Measurements from ENCODE around the gene DNM3.

DNM3 gene

DNA sequence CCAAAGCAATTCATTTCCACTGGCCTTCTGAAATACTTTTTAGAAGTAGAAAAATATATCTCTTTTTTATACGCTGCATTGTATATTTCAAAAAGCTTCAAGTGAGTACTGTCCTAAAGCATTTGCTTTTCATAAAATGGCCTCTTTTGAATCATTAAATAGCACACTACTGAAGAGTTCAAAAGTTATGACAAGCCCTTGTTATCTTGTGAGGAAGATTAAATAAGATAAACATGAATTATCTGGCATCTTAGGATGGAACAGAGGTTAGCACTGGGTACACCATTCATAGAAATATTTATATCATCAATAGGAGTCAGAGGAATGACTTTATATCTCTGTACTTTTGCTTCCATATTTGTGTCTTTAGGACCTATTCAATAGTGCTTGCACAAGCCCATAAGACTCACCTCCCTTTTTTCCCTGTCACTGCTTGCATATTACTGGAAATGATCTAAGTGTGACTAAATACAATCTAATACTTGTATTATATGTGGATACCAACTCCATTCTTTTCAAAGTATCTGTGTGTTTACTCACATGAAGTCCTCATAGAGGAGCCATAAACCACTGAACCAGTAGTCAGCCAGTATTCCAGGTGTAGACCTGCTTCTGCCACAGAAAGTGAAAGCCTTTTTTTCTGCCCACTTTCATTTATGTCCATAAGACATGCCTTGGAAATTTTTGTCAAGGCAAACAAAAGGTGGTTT lies 305.0 kb downstream of the DNM3 start:
- no peak for DNase-seq

GRCh38 chr1:172147541-172147940 lies 306.2 kb downstream of the DNM3 start:
- no peak for DNase-seq

DNA sequence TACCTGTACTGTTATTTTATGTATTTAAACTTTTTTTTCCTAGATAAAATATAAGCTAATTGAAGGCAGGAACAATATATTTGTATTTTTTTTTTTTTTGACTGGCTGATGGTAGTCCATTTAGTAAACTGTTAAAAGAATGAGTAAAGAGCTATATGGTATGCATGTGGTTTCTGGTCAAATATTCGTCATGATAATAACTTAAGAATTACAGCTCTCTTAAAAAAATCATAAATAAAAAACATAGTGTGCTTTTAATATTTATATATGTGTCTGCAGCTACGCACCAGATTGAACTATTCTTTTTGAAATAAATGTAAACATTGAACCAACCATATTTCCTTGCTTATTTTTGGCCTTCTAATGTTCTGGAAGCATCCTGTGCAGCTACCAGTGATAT lies 306.9 kb downstream of the DNM3 start:
- no peak for DNase-seq

- no peak for DNase-seq
Measured at GRCh38 chr1:172148707-172149106, 307.4 kb downstream of the DNM3 start.

GRCh38 chr1:172149346-172149745 lies 308.0 kb downstream of the DNM3 start:
- DNase-seq: no peak

DNA sequence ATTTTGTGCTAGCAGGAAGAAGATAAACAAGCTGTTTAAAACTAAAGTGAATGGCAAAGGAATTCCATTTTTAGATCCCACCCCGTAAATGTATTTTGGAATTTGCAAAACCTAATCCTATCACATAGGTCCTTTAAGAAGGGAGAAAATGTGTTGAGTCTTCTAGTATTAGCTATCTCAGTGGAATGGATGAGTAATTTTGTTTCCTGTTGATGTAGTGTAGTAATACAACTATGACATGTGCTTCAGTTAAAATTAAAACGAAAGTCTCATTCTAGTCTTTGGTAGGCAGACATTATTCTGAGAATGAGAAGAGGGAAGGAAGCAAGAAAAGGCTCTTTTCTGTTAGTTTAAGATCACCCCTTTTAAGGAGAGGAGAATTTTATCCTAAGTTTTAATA lies 313.3 kb downstream of the DNM3 start:
- DNase-seq: no peak

DNA sequence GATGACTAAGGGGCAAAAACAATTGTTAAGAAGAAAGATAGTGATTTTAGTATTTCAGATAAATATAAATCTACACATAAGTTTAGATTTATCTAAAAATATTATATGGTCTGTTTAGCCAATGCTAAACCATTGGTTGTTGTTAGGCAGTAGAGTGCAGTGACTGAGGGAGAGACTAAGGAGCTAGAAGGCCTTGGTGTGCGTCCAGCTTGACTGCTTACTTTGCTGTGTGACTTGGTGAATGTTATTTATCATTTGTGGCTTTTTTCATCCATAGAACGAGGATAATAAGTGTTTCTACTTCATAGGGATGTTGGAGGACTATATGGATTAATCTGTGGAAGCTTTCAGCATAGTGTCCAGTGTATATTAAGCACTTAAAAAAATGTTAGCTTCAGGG lies 314.5 kb downstream of the DNM3 start:
- DNase-seq: no peak

- DNase-seq: no peak
Measured at GRCh38 chr1:172162236-172162635, 320.9 kb downstream of the DNM3 start.

DNA sequence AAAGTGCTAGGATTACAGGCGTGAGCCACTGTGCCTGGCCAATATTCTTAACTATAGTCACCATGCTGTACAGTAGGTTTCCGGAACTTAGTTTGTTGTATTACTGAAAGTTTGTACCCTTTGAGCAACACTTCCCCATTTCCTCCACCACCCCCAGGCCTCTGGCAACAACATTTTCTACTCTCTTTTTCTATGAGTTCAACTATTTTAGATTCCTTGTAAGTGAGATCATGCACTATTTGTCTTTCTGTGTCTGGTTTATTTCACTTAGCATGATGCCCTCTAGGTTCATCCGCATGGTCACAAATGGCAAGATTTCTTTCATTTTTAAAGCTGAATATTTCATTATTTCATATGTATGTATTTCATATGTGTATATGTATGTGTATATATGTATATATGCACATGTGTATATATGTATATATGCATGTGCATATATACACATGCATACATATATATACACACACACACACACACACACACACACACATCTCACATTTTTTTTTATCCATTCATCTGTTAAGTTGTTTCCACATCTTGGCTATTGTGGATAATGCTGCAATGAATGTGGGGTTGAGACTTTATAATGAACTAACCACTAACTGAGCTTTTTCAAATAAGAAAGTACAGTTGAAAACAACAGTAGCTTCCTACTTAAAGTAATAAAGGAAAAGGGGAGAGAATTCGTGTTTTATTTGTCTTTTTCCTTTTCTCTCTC lies 322.4 kb downstream of the DNM3 start:
- no peak for DNase-seq

- DNase-seq: no peak
Measured at GRCh38 chr1:172165403-172165802, 324.1 kb downstream of the DNM3 start.

DNA sequence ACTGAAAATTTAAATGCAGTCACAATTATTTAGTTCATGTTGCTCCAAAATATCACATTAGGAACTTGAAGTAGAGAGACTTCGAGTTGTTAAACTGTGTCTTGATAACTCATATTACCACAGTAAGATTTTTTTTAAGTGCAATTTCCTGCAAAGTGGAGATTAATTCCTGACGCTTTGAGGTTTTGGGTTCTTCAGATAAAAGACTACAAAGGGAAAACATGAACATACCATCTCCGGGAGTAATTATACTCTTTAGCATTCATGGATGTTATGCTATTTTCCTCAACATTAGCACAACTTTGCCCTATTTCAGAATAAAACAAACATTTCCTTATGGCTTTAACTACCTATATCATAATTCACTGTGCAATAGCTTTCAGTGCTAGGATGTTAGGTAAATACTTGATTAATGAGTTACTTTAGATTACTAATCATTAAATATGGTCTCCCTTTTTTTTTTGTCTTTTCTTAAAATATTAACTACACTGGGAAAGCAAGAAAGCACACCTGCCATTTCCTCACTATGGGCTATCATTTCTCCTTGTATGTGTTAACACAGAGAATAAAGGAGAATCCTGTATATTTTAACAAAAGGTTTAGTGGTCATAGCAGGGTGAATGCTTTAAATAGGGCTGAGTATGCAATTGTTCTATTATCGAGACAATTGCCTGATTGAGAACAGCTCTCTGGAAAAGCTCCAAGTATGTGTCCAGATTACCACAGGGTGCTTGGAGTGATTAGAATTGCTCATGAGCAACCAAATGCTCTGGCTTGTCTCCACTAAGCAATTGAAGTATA lies 326.7 kb downstream of the DNM3 start:
- DNase-seq: peak in 1 of 2 experiments; percentile 38

- no peak for DNase-seq
Measured at GRCh38 chr1:172168597-172168872, 327.2 kb downstream of the DNM3 start.

- DNase-seq: no peak
Measured at GRCh38 chr1:172169836-172170235, 328.5 kb downstream of the DNM3 start.

DNA sequence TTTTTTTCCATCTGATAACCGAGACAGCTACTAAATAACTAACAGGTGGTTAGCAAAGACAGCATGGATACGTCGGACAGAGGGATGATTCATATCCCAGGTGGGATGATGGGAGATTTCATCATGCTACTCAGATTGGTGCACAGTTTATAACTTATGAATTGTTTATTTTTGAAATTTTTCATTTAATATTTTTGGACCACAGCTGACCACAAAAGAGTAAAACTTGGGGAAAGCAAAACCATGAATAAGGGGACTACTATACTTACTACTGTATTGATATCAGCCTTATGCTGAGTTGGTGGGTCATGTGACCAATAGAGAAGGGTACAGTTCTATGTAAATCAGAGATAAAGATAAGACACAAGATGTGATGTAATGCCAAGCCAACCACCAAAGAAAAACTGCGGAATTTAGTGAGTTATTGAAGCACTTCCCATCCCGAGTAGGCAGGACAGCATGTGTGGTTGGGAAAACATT lies 331.1 kb downstream of the DNM3 start:
- no peak for DNase-seq

GRCh38 chr1:172176206-172176605 lies 334.9 kb downstream of the DNM3 start:
- no peak for DNase-seq

- DNase-seq: no peak
Measured at GRCh38 chr1:172177849-172178248, 336.6 kb downstream of the DNM3 start.

DNA sequence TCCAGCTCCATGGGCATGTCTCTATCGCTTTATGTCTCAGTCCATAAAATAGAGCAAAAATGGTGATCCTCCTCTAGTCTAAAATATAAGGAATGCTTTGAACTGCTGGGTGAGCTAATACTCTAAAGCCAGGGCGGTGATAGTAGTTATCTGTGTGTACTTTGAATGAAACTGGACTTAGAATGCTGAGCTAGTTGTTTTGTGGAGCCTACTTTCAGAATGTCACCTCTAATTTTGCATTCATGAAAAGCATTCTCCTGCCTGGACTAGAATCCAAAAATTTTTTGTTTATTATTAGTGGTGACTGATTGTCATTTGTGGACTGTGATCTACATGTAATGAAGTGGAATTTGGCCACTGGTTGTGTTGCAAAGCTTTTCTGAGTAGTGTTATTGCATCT lies 337.6 kb downstream of the DNM3 start:
- no peak for DNase-seq

DNA sequence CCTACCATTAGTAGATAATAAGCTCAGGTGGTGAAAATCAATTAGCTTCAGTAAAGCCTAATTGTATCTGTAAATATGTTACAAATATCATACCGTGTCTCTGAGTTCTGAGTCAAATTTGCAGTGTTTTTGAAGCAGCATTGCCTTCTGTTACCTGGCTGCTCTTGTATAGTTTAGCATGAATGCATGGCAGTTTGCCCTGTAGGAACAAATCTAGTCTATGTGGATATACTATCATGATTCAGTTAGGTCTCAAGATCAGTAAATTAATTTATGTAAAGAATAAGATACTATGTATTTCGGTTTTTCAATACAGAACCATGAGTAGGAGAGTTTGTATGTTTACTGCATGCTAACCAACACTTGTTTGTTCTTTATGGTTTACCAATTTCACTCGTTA lies 338.6 kb downstream of the DNM3 start:
- DNase-seq: no peak

DNA sequence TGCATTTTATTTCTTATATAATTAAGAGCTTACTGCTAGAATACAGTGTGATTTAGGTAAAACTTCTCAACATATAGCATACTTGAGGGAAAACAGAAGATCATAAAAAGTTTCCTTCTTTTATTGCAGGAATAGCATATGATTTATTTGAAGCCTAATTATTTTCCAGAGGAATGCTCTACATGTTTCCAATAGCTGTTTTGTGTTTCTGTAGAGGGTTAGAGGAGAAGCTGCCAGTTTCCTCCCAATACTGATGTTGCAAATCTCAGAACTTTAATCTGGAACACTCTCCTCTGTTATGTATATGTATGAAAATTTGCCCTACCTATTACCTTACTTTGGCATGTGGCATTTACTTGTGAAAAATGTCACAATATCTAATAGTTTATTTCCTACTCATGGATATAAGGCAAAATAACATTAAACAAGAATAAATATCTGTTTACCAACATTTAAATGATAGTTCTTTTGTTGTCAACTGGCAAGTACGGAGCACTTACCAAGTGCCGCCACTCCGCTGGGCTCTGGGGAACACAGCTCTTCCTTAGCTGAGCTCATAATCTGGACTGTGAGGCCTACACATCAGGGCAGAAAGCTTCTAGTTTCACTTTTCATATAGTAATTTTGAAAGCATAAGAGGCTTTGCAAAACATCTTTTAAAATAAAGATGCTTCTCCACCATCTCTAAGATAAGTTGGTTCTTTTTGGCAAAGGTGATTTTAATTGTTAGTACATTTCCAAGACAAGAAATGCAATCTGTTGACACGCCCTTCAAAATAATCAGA lies 339.4 kb downstream of the DNM3 start:
- no peak for DNase-seq

DNA sequence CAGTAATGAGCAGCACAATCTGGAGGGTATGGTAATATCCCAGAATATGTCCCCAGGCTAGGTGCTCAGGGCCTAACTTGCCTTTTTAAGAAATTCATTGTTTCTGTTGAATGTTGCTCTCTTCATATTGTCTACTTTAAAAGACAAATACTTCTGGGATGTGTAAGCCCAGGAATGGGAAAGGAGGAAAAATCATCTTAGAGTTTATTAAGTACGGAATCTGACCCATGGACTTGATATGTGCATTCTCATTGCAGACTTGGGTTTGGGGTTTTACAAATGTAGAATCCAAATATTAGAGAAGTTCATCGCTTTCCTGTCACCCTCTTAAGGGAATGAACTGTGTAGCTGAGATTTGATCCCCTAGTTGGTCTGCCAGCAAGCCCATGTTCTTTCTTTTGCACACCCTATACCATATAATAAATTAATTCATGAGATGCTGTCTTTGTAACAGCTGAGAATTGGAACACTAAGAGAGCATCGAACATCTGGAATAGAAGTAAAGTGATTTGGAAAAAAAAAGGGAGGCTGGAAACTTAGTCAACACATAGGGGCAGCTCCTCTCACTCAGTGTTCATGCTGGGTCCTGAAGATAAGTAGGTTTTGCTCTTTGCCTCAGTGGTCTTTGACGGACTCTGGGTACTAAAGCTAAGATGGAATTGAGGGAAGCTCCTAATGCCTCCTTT lies 343.4 kb downstream of the DNM3 start:
- DNase-seq: no peak

GRCh38 chr1:172185211-172185610 lies 343.9 kb downstream of the DNM3 start:
- no peak for DNase-seq

DNA sequence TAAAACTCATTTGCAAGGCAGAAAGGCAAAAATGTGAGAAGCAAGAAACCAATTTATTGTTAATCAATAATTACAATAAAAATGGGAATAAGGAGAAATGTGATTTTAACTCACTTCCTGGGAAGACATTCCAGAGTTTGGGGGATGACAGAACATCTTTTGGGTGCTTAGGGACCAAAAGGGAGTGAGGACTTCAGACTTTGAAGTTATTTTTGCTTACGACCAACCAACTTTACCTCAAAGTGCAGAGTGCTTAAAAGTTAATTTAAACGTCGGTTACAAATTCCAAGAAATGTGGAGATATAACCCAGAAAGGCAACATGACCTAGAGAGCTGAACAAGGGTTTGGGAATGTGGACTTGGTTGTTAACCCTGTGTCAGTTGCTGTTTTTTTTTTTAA lies 344.7 kb downstream of the DNM3 start:
- DNase-seq: no peak

DNA sequence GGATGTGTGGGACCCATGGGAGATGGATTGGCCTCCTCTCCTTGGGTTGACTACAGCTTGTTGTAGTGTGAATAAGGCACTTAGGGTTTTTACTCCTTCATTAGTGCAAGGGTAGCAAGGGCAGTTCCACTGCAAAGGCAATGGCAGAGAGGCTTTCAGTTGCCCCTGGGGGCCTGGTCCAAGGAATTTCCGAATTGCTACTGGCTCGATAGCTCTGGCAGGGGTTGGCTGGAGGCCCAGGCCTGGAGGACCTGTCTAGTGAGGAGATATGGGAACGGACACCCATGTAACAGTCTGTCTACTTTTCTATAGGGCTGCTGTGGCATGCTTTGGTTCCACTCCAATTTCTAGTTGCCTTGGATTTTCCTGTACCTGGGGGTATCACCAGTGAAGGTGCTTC lies 360.3 kb downstream of the DNM3 start:
- no peak for DNase-seq

Data from NCI-H1930 (cell line).